Astrocyte of the cerebellum (primary cell): ENCODE results near the gene GDI1.

Source experiments
- DNase-seq: peaks from one replicate; pipeline ENCODE4 v3.0.0-alpha.2; 2011; ENCODE audit warnings: low read depth
- H3K4me3 ChIP-seq: 2 replicates; pipeline ENCODE4 v1.5.1; 2011; ENCODE audit warnings: mild to moderate bottlenecking, low read depth, low read length, moderate library complexity
- CTCF ChIP-seq: IDR thresholded peaks from 2 replicates; pipeline ENCODE4 v1.5.1; 2012; ENCODE audit warnings: low read length, low read depth, moderate library complexity, mild to moderate bottlenecking; ENCODE audit errors: missing control alignments
- in situ Hi-C: cut with HindIII; loops from 2 replicates; pipeline ENCODE4 v1.10.0; 2017; ENCODE audit warnings: low sequenced_read_pairs

GDI1 gene

GRCh38 chrX:154439841-154440240, 2.9 kb downstream of the GDI1 start:
- in situ Hi-C loops: no loop called here
- no peak for TF ChIP-seq CTCF
- no peak for DNase-seq
- H3K4me3 ChIP-seq: no peak overlapping the region

GRCh38 chrX:154440623-154441357, 3.8 kb downstream of the GDI1 start:
- in situ Hi-C loops: no loop called here
- no peak for TF ChIP-seq CTCF
- no peak overlapping the region for H3K4me3 ChIP-seq
- no peak for DNase-seq

GRCh38 chrX:154441564-154441963, 4.6 kb downstream of the GDI1 start:
- no peak for TF ChIP-seq CTCF
- in situ Hi-C loops: no loop called here
- no peak for DNase-seq
- no peak overlapping the region for H3K4me3 ChIP-seq

- TF ChIP-seq CTCF: no peak
- in situ Hi-C loops: no loop called here
- DNase-seq: no peak
- no peak overlapping the region for H3K4me3 ChIP-seq
Observed at GRCh38 chrX:154441984-154442707, 5.2 kb downstream of the GDI1 start.

- H3K4me3 ChIP-seq: peak overlapping the region; percentile 25
- in situ Hi-C loops: no loop called here
- DNase-seq: no peak
Observed at GRCh38 chrX:154443479-154443910, 6.5 kb downstream of the GDI1 start.

More at GRCh38 chrX:154443479-154443910, 6.5 kb downstream of the GDI1 start:
- TF ChIP-seq CTCF: no peak
